Vein endothelial cell (primary cell): ENCODE results near the gene OR1N2. TPM values are rescaled to one million over a fixed set of nuclear protein-coding genes. Genes with fewer than 3 reads are reported as not detected.

ENCODE experiments used
- total RNA-seq: library from RNA; depleted of rRNA; stranded (reverse); fragments of >200 nt; gene quantifications from 2 replicates; pipeline ENCODE4 v1.2.3, GENCODE V29; 2012

Gene OR1N2, protein sequence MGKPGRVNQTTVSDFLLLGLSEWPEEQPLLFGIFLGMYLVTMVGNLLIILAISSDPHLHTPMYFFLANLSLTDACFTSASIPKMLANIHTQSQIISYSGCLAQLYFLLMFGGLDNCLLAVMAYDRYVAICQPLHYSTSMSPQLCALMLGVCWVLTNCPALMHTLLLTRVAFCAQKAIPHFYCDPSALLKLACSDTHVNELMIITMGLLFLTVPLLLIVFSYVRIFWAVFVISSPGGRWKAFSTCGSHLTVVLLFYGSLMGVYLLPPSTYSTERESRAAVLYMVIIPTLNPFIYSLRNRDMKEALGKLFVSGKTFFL
- total RNA-seq: not detected in 2 replicates

DNA sequence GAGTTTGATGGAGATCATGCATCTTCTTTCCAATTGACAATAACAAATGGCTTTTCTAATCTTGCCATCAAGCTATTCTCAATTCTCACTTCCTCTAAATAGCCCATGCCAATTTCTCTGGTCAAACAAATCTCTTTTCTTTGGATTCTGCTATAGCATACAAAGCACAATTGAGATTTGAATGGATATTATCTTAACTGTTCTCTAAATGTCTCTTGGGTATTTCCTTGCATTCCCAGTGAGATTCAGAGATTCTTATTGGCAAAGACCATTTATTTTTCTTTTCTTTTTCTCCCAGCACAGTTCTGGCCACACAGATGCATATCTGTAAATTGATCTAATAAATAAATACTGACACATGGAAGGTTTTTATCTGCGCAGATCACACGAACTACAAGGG lies at the start of gene OR1N2:
OR1N2 (plus strand) TSS at position 301 of the 400 bp plus-strand sequence. CDS start 100 bp downstream, outside the sequence.

DNA sequence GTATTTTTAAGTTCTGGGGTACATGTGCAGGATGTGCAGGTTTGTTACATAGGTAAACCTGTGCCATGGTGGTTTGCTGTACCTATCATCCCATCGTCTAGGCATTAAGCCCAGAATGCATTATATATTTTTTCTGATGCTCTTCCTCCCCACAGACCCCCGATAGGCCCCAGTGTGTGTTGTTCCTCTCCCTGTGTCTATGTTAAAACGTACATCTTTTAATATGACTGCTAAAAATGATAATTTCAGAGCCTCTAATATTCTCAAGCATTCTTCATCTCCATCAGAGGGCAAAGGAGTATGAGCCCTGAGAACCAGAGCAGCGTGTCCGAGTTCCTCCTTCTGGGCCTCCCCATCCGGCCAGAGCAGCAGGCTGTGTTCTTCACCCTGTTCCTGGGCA lies 42.4 kb upstream of the OR1N2 start, which contains the start of gene OR1J2:
OR1J2 (plus strand) TSS at position 301 of the 400 bp plus-strand sequence; CDS start at position 301, 0 bp downstream.

DNA sequence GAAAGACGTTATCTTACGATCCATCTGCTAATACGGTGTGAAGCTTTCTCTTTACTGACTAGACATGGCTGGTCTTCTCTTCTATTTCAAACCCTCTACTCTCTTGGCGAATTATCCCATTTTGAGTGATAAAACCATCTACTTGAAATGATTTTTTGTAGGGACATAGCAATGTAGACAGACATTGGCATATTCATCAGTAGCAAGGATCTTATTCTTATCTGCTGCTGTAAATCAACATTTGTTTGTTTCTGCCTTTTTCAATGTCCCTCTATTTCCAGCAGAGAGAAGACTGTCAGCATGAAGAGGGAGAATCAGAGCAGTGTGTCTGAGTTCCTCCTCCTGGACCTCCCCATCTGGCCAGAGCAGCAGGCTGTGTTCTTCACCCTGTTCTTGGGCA lies 34.1 kb upstream of the OR1N2 start, which contains the start of gene OR1J4:
OR1J4 (plus strand) TSS at position 301 of the 400 bp plus-strand sequence; CDS start at position 301, 0 bp downstream.

DNA sequence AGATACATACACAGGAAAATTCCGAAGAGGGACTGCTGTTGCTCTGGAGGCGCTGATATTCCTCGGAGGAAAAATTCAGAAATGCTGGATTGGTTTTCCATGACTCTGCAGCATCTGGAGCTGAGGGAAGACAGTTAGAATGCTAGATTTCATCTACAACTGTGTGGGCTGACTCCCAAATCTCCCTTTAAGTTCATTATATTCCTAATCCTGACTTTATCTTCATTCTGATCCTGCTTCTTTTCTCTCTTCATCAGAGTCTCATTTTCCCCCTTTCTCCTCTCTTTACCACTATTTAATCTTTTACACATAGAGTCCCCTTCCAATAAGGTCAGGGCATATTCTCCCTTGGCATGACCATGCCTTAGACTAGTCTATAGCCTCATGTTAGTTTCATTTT lies 25.7 kb upstream of the OR1N2 start, which contains the start of gene OR1N1:
OR1N1 (minus strand) TSS at position 101 of the 400 bp plus-strand sequence; CDS start at position 101, 0 bp downstream.

DNA sequence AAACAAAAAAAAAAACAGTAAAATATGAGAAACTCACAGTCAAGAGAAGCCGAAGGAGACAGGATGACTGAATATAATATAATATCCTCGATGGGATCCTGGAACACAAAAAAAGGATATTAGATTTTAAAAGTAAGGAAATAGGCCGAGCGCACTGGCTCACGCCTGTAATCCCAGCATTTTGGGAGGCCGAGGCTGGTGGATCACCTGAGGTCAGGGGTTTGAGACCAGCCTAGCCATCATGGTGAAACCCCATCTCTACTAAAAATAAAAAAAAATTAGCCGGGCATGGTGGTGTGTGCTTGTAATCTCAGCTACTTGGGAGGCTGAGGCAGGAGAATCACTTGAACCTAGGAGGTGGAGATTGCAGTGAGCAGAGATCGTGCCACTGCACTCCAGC lies 30.4 kb downstream of the OR1N2 start, which contains the start of gene OR1L8:
OR1L8 (minus strand) TSS at position 101 of the 400 bp plus-strand sequence. CDS start 14,907 bp downstream, outside the sequence.

Other genes starting within 250 kb of the OR1N2 start
- 5.2 and 5.5 TPM in 2 replicates for gene PTGS1, start 182.1 kb upstream of the OR1N2 start, total RNA-seq
- not detected in 2 replicates for gene OR1J1, start 75.2 kb upstream of the OR1N2 start, total RNA-seq
- gene OR1J2, start 42.3 kb upstream of the OR1N2 start, total RNA-seq: 0.19 TPM in 1 of 2 replicates, not detected in the other
- gene OR1J4, start 34.0 kb upstream of the OR1N2 start, total RNA-seq: not detected in 2 replicates
- not detected in 2 replicates for gene OR1N1, start 25.8 kb upstream of the OR1N2 start, total RNA-seq
- gene OR1L8, start 30.3 kb downstream of the OR1N2 start, total RNA-seq: 0.65 and 0.76 TPM in 2 replicates
- not detected in 2 replicates for gene OR1Q1, start 61.6 kb downstream of the OR1N2 start, total RNA-seq
- gene OR1B1, start 104.5 kb downstream of the OR1N2 start, total RNA-seq: 0.38 and 0.65 TPM in 2 replicates
- not detected in 2 replicates for gene OR1L1, start 108.6 kb downstream of the OR1N2 start, total RNA-seq
- not detected in 2 replicates for gene OR1L3, start 122.0 kb downstream of the OR1N2 start, total RNA-seq
- not detected in 2 replicates for gene OR1L4, start 170.9 kb downstream of the OR1N2 start, total RNA-seq
- not detected in 2 replicates for gene OR1L6, start 189.2 kb downstream of the OR1N2 start, total RNA-seq
- gene OR5C1, start 235.8 kb downstream of the OR1N2 start, total RNA-seq: not detected in 2 replicates
- not detected in 2 replicates for gene OR1K1, start 247.0 kb downstream of the OR1N2 start, total RNA-seq